Cortex of kidney (tissue), 1 donor: ENCODE data around the gene PGM3.

Experiments
- DNase-seq: peaks from one replicate; lab custom pipeline; 2025; lab: John Stamatoyannopoulos, UW

The PGM3 gene

DNA sequence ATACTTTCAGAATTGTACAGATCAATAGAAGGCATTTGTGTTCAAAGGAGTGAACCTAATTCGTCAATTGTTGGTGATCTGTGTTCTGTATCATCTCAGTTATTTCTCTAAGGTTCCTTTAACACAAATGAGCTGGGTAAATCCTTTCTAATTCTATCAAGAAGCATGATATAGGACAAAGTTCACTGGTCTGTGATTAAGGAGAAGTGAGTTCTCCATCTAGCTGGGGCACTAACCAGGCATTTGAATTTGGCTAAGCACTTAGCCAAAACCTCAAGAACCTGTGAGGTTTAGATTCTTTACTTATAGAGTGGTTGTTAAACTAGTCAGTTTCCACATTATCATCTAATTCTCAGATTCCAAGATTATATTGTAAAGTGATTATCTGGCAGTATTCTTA, 75.3 kb downstream of the PGM3 start:
- no peak for DNase-seq
